HG03175 (cell line): ENCODE results near the gene DENND5B.
A peak's percentile ranks its signal among the peaks of the same experiment; 100 is the strongest.
"Not testable (repeated sequence)": the region's sequence is repeated elsewhere in the genome, so short reads cannot be mapped to it uniquely, and the experiment has no call there.

ENCODE experiments used
- ATAC-seq: cut with Tn5 transposase; IDR thresholded peaks from one replicate; pipeline ENCODE4 v1.9.1; 2021; ENCODE audit warnings: mild to moderate bottlenecking, moderate library complexity; ENCODE audit not compliant: unreplicated experiment

Gene DENND5B

DNA sequence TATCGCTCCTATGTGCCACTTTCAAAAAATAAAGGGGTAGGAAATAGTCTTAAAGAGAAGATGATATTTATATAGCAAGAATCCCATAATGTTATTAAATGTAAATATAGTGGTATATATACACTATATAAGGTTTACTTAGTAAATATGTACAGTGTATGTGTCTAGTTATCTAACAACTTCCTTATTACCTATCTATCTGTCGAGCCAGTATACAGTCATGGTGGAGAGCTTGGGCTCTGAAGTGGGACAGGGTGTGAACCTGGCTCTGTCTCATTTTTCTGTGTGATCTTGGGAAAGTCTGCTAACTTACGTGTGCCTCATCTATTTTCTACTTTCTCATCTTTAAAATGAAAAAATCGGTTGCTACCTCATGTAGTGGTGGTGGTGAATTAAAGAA lies 202.2 kb downstream of the DENND5B start:
- ATAC-seq, result no peak

DNA sequence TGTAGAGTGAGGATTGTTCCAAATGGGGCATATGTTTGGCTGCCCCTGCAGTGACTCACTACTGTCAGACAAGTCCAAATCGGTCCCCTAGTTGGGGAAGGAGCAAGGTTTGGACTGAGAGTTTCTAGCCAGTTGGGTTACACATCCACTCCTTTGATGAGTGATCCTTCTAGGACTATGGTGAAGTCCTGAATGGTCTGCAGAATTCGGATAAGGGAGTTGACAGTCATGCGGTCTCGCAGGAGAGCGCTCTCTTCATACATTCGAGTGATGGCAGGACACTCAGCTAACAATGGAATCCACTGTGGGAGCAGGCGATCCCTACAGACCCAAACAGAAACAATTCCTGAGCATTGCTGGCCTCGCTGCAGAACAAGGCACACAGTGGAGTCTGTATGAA lies 203.5 kb downstream of the DENND5B start:
- no peak for ATAC-seq

DNA sequence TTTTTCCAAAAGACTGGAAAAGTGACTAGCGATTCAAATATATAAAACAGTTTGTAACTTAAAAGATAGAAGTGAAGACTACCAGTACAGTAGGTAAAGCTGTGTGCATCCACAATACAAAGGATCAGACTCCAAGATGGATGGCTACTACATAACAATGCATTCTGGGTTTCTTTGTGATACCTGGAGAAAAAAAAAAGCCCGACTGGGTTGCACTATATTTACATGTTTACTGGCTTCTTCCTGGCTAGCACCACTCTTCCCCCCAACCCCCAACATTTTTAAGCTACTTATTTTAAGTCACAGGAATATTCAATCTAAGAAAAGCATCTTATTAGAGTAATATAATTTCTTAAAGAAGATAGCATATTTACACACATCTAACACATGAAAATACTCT lies 203.9 kb downstream of the DENND5B start:
- no peak for ATAC-seq

DNA sequence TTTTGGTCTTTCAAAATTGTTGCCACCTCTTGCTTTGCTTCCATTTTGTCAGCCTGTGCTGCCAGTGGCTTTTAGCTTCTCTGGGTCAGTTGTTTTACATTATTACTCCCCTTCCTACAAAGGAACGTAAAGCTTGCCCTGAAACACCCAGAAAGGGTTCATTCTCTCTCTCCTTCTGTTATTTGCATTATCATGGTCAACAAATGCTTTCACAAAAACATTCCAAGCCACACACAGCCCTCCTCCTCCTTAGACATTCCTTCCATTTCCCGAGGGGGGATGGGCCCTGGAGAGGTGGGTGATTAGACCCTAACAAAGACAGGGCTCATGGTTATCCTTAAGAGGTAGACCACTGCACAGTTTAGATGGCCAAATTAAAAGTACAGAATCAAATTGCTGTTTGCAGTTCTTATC lies 204.6 kb downstream of the DENND5B start:
- no peak for ATAC-seq

- not testable (repeated sequence) for ATAC-seq
These were observed 213.7 kb downstream of the DENND5B start for GRCh38 chr12:31377210-31377609.

DNA sequence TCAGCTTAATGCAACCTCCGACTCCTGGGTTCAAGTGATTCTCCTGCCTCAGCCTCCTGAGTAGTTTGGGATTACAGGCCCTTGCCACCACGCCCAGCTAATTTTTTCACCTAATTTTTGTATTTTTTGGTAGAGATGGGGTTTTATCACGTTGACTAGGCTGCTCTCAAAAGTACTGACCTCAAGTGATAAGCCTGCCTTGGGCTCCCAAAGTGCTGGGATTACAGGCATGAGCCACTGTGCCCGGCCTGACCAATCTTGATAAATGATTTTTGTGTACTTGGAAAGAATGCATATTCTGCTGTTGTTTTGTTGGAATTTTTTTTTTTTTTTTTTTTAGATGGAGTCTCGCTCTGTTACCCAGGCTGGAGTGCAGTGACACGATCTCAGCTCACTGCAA lies 215.5 kb downstream of the DENND5B start:
- ATAC-seq, result not testable (repeated sequence)

- ATAC-seq, result no peak
These were observed 219.7 kb downstream of the DENND5B start for GRCh38 chr12:31371256-31371620.

GRCh38 chr12:31370531-31371255 lies 220.2 kb downstream of the DENND5B start:
- no peak for ATAC-seq

DNA sequence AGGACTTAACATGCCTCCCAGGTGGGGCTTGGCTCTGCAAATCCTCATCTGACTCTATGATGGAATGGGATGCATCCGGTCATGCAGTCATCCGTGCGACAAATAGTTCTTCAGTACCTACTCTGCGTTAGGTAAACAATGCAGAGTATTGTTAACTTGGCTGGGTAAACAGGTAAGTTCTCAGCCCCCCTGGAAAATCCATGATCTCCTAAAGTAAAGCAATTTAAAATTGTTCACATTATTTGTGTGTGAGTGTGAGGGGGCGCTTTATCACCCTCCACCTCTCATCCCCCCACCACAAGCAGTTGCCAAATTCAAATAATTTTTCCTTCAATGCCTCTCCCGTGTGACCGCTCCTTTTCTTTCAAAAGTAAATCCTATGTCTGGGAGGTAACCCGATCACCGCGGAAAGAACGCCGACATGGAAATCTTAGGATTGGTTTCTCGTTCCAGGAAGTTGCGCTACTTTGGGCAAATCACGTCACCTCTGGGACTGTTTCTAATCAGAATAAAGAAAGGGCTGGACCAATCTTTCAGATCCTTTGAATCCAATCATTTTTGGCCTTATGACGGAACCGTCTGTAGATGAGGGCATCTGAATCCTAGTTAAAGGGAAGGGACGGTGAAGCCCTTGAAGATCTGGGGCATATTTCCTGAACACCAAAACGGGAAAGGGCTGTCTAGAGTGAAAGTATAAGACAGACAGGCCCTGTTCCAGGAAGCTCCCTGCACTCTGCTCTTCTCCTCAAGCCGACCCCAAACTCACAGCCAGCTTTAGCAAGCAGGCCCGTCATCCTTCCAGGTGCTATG lies 221.0 kb downstream of the DENND5B start:
- ATAC-seq, result no peak

DNA sequence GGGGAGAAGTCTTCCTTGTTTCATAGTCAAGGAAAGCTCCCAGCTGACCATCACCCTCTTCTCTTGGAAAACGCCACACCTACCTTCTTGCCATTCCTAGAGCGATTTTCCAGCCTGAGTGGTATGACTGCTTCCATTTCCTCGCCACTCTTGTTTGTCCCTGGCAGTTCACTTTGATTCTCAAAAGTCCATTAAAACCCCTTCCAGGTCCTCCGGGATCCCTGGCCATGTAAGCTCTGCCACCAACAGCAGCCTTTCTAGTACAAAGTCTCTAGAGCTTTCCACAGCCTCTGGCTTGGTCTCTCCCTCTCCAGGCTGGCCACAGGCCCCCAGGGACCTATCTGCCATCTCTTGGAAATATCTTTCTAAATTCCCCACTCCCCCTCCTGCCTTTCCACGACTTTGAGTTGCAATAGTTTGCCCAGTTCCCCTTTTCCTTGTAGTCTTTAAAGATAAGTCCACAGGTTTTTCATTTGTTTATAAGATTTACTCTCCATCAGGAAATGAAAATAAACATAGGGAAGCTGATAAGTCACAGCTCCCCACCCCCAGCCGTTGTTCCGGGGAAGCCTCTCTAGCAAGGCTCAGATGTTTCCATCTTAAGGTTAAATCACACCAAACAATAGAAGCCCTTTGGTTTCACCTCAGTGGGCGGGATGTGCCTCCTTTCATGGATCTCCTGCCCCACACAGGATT lies 222.1 kb downstream of the DENND5B start:
- ATAC-seq, result no peak

- no peak for ATAC-seq
These were observed 224.8 kb downstream of the DENND5B start for GRCh38 chr12:31366104-31366621.

- ATAC-seq, result no peak
These were observed 227.1 kb downstream of the DENND5B start for GRCh38 chr12:31363831-31364230.

DNA sequence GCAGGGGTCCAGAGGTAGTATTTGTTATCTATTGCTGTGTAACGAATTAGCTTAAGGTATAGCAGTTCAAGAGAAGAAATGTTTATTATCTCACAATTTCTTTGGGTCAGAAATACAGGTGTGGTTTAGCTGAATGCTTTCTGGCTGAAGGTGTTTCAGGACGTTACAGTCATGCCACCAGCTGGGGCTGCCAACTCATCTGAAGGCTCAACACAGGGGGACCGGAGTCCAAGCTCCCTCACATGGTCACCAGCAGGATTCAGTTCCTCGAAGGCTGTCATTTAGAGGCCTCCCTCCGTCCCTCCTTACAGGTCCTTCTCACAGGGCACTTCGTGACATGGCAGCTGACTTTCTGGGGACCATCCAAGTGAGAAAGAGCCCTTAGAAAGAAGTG lies 227.5 kb downstream of the DENND5B start:
- no peak for ATAC-seq

DNA sequence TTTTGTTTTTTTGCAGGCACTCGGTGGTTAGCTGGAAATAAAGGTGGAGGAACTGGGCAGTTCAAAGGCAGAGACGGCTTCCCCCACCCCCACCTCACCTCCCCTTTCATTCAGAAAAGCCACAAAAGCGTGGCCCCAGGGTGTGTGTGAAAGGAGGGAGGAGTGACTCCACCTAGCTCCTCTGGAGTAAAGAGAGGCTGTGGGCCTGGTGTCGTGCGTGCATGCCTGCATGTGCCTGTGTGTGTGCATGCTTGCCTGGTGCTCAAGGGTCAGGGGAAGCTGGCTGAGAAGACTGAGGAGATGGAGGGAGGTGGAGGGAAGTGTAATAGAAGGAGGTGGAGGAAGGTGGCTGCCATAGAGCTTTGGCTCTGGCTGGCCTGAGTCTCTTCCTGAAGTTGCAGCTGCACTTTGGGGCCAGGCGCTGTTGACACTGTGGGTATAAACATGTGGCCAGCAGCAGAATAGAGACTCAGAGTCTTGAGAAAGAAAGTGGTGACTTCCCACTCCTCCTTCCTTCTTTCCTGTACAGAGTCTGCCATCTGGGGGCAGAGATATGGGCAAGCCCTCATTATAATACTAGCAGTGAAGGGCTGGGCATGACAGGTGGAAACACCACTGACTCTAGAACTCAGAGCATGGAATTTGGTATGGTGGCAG lies 228.0 kb downstream of the DENND5B start:
- ATAC-seq, result peak; percentile 68

DNA sequence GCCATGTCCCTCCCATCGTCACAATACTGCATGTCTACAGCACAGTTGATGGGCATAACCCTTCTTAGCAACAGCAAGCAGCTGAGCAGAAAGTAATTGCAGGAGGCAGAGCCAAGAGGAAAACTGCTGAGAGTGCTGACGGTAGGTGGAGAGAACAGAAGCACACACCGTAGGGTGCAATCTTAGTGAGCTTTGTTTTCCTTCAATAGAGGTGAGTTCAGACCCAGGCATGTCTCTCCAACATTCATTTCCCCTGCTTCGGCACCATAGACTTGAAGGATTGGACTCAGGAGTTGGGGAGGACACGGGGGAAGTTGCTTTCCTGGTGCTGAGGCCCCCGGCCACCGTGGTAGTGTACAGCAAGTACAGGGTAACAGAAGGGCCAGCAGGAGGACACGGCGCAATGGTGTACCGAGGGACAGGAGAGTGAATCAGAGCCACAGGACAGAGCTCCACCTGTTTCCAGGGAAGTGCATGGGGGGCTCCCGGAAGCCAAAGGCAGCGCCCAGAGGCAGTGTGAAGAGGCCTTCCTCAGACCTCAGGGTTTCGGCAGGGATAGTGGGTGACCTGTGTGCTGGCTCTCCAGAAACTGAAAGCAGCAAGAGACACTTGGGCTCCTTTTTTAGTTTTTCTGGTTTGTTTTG lies 228.7 kb downstream of the DENND5B start:
- peak; percentile 42 for ATAC-seq

DNA sequence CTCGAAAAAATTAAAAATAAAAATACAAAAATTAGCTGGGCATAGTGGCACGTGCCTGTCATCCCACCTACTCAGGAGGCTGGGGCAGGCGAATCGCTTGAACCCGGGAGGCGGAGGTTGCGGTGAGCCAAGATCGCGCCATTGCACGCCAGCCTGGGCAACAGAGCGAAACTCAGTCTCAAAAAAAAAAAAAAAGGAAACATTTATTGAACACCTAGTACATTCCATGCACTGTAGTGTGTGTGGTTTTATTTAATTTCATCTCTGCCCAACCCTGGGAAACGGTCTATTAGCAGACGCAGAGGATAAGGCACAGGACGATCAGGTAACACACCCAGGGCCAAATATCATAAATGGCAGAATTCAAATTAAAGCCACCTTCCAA lies 229.2 kb downstream of the DENND5B start:
- no peak for ATAC-seq

DNA sequence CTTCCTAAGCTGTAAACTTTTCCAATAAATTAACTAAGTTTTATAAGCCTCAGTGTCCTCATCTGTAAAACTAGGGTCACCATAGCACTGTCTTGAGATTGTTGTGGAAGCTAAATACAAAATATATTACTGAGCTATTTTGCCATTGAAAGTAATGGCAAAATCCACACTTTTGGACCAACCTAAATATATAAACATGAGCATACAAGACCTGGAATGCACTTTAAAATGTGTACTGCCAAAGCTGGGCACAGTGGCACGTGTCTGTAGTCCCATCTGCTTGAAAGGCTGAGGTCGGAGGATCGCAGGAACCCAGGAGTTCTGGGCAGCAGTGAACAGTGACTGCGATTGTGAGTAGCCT lies 235.2 kb downstream of the DENND5B start:
- ATAC-seq, result no peak

- ATAC-seq, result no peak
These were observed 236.9 kb downstream of the DENND5B start for GRCh38 chr12:31353750-31354708.

GRCh38 chr12:31346267-31346666 lies 244.7 kb downstream of the DENND5B start:
- ATAC-seq, result no peak

GRCh38 chr12:31343139-31343538 lies 247.8 kb downstream of the DENND5B start:
- ATAC-seq, result no peak
